GM19239 (cell line): ENCODE results near the gene LAP3.
"Not testable (repeated sequence)": the region's sequence is repeated elsewhere in the genome, so short reads cannot be mapped to it uniquely, and the experiment has no call there.

Experiments
- DNase-seq: peaks from one replicate; pipeline ENCODE4 v3.0.0; 2011; ENCODE audit warnings: low spot score; ENCODE audit not compliant: insufficient read length
- FAIRE-seq: peaks from 2 replicates; lab custom pipeline; 2011; peaks lifted over from hg19 to GRCh38; lab: Jason Lieb, UNC

Gene LAP3

DNA sequence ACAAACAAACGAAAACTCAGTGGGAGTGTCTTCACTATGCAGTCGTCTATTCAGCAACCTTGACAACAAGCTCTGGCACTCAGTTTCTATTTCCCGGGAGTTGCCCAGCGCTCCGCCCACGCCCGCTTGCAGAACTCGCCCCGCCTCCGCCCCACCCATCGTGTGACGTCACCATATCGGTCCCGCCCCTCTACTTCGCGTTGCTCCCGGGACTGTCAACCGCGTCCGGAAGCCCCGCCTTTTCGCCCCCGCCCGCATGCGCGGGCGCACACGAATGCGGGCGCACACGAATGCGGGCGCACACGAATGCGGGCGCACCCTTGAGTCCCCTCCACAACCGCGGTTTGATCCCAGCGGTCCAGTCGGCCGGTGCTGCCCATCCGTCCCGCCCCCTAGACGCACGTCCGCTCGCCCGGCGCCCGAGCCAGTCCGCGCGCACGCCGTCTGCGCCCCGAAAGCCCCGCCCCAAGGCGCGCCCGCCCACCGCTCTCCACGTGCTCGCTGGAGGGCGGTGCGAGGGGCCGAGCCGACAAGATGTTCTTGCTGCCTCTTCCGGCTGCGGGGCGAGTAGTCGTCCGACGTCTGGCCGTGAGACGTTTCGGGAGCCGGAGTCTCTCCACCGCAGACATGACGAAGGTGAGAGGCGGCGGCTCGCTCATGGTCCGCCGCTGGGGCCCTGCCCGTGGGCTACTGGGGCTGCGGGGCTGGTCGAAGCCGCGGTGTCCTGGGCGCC lies at the start of gene LAP3:
TSS of gene LAP3 (plus strand) at position 267 of the 733 bp plus-strand sequence. CDS start at position 535, 268 bp downstream.
- peak; percentile 77 for DNase-seq

DNA sequence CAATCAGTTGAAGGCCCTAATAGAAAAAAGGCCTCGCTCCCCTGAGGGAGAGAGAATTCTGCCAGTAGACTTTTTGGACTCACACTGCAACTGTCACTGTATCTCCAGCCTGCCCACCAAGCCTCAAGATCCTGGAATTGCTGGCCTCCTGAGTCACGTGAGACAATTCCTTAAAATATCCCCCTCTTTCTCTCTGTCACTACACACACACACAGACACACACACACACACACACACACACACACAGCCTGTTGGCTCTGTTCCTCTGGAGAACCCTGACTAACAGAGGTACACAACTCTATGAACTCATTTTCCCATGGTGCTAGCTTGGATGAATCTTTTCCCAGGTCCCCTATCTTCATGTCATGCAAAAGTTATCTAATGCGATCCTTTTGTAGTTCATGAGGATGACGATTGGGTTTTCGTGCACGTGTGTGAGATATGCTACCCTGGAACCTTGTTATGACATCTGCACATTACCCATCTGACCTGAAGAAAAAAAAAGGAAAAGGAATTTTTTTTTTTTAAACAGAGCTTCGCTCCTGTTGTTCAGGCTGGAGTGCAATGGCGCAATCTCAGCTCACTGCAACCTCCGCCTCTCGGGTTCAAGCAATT lies 48.3 kb upstream of the LAP3 start:
- no peak for DNase-seq
- no peak for FAIRE-seq

More for the DNA sequence above, at the start of gene LAP3:
- FAIRE-seq: peak; percentile 98

- FAIRE-seq (no peak), DNase-seq (no peak)
Measured at GRCh38 chr4:17531538-17532285, 45.3 kb upstream of the LAP3 start.

- FAIRE-seq: no peak
- no peak for DNase-seq
Measured at GRCh38 chr4:17534705-17535104, 42.3 kb upstream of the LAP3 start.

DNA sequence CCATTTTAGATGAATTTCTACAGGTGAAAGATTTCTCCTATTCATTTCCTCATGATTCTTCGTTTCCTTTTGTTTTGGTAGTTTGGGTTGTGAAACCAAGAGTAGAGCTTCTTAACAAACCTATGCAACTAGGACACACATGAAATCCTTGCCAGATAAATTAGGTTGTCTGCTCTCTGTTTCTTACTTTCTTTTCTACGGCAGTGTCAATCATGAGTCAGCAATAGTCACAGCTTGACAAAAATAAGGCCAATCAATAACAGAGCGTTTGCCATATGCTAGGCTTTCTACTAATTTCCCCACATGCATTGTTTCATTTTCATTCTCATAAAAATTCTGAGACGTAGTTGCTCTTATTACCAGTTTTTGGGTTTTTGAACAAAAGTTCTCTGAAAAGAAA lies 41.8 kb upstream of the LAP3 start:
- DNase-seq: no peak
- no peak for FAIRE-seq

DNA sequence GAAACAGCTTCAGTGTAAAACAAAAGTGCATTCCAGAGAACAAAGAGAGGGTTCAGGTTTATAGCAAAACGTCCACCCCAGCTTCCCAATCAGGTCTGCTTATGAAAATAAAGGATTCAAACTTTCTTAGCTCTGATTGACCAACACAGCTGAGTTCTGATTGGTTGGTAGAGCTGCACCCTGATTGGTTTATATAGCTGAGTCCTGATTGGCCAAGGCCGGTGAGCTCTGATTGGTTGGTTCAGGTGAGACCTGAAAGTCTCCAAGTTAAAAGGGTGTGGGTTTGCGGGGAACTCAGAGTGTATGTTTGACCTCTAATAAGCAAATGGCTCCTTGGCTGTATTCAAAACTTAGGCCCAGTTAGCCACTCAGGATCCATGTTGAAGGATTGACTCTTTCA lies 41.1 kb upstream of the LAP3 start:
- DNase-seq (no peak), FAIRE-seq (no peak)

- not testable (repeated sequence) for DNase-seq, FAIRE-seq
Measured at GRCh38 chr4:17537060-17537459, 39.9 kb upstream of the LAP3 start.

- DNase-seq: no peak
- no peak for FAIRE-seq
Measured at GRCh38 chr4:17544205-17544604, 32.8 kb upstream of the LAP3 start.

DNA sequence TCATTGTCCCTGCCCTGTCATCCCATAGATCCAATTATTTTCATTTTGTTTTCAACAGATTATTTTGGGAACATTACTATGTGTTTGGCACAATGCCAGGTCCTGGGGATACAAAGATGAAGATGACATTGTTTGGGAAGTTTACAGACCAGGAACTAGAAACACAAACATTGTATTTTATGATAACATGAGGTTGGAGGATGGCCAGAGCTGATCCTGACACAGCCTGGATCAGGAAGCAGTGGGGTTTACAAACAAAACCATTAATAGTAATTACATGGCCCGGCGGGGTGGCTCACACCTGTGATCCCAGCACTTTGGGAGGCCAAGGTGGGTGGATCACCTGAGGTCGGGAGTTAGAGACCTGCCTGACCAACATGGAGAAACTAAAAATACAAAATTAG lies 32.2 kb upstream of the LAP3 start:
- no peak for DNase-seq

DNA sequence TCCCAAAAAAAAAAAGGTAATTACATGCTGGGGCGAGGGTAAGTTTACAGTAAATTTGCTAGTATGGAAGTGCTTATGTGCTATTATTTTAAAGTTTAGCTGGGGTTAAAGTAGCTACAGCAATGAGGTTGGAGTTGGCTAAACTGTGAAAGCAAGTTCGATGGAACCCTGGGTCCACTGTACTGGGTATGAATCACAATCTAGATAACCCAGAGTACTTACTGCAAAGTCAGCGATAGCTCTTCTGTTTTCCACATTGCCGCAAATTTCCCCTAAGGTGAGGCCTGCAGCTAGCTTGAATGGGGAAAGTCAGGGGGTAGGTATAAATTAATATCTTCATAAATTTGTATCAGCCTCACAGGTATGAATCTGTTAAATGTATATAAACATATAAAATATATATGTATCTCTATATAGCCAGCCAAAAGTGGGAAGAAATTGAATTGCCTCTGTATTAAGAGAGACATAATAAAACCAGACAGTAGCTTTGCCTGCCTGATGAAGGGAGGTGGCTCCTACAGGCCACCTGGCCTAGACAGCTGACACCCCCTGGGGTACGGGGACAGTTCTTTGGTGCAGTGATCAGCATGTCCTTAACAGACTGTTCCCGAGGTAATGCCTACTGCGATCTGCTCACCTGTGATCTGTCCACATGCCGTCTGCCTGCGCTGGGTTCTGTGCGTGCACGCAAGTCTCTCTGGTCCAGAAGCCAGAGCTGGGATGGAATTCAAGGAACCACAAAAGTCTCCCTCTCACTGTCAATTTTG lies 31.4 kb upstream of the LAP3 start:
- FAIRE-seq: no peak
- DNase-seq: no peak

More for the DNA sequence above, 32.2 kb upstream of the LAP3 start:
- FAIRE-seq: no peak

DNA sequence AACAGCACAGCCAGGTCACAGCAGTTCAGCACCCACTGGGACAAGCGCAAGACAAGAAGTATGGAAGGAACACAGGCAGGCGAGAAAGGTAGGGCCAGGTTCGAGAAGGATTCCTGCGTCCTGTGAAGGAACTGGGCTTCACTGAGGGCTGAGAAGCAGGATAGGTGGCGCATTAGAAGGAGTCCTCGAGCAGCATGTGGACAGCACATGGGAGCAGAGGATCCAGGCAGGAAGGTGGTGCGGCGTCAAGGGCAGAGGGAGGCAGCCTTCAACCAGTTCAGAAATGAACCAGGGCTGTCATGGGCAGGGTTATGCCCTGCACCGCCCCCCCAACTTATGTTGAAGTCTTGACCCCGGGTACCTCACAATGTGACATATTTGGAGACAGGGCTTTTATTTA lies 30.8 kb upstream of the LAP3 start:
- FAIRE-seq: no peak
- DNase-seq: no peak

GRCh38 chr4:17546678-17547077 lies 30.3 kb upstream of the LAP3 start:
- DNase-seq: no peak
- no peak for FAIRE-seq

- no peak for DNase-seq
- FAIRE-seq: no peak
Measured at GRCh38 chr4:17550549-17550948, 26.4 kb upstream of the LAP3 start.

- no peak for FAIRE-seq
- DNase-seq: no peak
Measured at GRCh38 chr4:17552427-17552826, 24.6 kb upstream of the LAP3 start.

GRCh38 chr4:17554568-17554967 lies 22.4 kb upstream of the LAP3 start:
- FAIRE-seq (no peak), DNase-seq (no peak)

DNA sequence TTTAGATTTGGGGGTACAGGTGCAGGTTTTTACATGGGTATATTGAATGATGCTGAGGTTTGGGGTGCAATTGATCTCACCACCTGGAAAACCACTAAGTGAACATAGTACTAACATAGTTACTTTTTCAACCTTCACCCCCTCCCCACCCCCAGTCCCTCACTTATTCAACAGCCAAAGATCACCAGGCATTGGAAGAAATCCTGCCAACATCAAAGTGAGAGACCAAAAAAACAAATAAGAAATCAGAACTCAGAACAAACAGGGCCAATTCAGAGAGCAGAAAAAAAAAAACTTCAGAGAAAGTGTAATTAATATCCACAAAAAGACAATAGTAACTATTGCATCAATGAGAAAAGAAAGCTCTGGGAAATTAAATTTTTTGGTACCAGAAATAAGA lies 20.5 kb upstream of the LAP3 start:
- FAIRE-seq (no peak), DNase-seq (no peak)

DNA sequence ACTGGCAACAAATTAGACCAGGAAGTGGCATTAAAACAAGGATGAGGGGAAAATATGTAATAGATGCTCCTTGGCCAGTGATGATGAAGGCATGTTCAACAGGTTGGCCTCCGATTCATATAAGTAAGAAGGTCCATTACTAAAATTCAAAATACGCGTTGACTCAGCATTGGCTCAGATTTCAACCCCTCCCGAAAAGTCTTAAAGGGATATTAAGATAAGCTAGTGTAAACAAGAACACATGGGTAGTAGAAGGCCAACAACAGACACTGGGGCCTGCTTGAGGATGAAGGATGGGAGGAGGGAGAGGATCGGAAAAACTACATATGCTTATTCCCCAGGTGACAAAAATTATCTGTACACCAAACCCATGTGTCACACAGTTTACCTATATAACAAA lies 19.1 kb upstream of the LAP3 start:
- DNase-seq: no peak

GRCh38 chr4:17558941-17559708 lies 17.9 kb upstream of the LAP3 start:
- FAIRE-seq (no peak), DNase-seq (no peak)

More for the DNA sequence above, 19.1 kb upstream of the LAP3 start:
- no peak for FAIRE-seq

DNA sequence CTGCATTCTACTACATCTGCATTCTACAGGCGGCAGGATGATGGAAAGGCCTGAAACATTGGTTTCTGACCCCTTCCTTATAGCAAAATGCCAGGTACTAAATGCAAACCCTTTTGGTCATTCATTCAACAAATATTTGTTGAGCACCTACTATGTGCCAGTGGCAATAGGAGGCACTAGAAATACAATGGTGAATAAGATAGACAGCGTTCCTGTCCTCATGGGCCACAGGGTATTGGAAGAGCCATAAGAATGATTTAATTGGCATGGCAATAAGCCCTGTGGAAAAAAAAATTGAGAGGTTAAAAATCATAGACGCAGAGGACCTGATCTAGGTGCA lies 17.3 kb upstream of the LAP3 start:
- no peak for DNase-seq

More for the DNA sequence above, 17.3 kb upstream of the LAP3 start:
- no peak for FAIRE-seq
